D721Med (cell line): ENCODE measurements around the gene HOXC13.

Experiments used
- DNase-seq: peaks from one replicate; pipeline ENCODE4 v3.0.0; 2011; ENCODE audit warnings: low spot score; ENCODE audit not compliant: insufficient read length
- FAIRE-seq: peaks from 2 replicates; lab custom pipeline; 2011; peaks lifted over from hg19 to GRCh38; lab: Jason Lieb, UNC
- CTCF ChIP-seq: IDR thresholded peaks from 2 replicates; pipeline ENCODE4 v1.5.1; 2012; ENCODE audit warnings: mild to moderate bottlenecking, control low read depth; ENCODE audit not compliant: insufficient read depth; ENCODE audit errors: missing control alignments

HOXC13 gene

GRCh38 chr12:53932915-53933314, 5.7 kb upstream of the HOXC13 start:
- FAIRE-seq, result no peak
- TF ChIP-seq CTCF, result no peak
- no peak for DNase-seq

- FAIRE-seq (no peak), DNase-seq (no peak)
- no peak for TF ChIP-seq CTCF
These were observed 3.0 kb upstream of the HOXC13 start for GRCh38 chr12:53935383-53936341.

GRCh38 chr12:53937099-53937498, 1.5 kb upstream of the HOXC13 start:
- DNase-seq, result no peak

GRCh38 chr12:53937596-53938325, 870 bp upstream of the HOXC13 start:
- FAIRE-seq (no peak), DNase-seq (no peak)
- no peak for TF ChIP-seq CTCF

More at GRCh38 chr12:53937099-53937498, 1.5 kb upstream of the HOXC13 start:
- TF ChIP-seq CTCF, result no peak
- FAIRE-seq, result no peak

- FAIRE-seq (no peak), DNase-seq (no peak)
- TF ChIP-seq CTCF, result no peak
These were observed 794 bp downstream of the HOXC13 start for GRCh38 chr12:53939141-53940108.

GRCh38 chr12:53940443-53941014, 1.9 kb downstream of the HOXC13 start:
- TF ChIP-seq CTCF, result no peak
- DNase-seq (no peak), FAIRE-seq (no peak)
